NCI-H2081 treated with DMSO at 0.1 percent for 48 hours (cell line): Measurements from ENCODE around the gene ZNF614.
"Not testable (repeated sequence)": the region's sequence is repeated elsewhere in the genome, so short reads cannot be mapped to it uniquely, and the experiment has no call there.

ENCODE experiments used
- DNase-seq: peaks from one replicate; lab custom pipeline; 2025; lab: John Stamatoyannopoulos, UW

Gene ZNF614

DNA sequence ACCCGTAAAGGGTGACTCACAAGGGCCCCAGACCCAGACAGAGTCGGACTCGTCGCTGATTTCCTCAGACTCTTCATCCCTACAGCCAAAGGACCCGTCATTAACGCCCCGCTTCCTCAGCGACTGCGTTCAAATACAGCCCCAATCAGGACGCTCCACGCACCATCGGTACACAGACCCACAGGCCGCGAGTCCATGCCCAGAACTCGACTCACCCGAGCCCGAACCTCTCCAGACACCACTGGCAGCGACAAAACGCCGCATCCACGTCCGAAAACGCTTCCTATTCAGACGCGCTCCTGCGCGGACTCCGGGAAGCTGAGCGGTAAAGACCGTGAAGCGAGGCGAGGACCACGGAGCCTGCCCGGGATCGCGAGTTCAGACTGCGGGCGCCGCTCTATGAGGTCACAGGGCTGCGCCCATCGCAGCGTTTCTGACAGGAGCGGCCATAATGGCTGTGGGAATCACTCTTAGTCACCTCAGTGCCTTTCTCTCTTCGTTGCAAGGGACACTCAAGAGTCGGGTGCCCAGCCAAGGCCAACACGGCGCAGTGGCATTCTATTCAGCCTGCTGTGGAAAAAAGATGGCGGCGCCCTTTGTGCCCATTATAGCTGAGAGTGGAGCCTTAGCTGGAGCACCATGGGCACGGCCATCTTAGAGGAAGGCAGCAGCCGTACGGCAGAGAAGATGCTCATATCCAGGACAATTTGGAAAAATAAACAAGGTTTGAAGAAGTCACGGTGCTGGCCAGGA, at the start of gene ZNF614:
ZNF614 (minus strand) TSS at position 353 of the 753 bp plus-strand sequence. CDS start 2,634 bp downstream, outside the sequence.
- peak; percentile 23 for DNase-seq

DNA sequence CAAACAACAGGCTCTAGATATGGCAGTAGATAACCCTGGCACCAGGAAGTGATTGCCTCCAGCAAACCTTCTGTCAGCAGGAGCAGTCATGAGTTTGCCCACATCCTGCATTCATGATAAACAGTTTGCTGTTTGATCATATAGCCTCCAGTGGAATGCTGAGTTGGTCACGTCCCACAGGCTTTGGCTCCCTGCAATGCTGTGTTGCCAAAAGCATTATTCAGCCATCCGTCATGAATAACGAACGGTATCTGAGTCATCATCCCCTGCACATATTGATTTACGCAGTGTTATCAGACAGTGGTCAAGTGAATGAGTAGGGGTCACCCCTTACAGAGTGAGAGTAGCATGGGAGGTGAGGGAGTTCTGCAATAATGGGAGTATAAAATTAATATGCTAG, 42.3 kb upstream of the ZNF614 start:
- no peak for DNase-seq

DNA sequence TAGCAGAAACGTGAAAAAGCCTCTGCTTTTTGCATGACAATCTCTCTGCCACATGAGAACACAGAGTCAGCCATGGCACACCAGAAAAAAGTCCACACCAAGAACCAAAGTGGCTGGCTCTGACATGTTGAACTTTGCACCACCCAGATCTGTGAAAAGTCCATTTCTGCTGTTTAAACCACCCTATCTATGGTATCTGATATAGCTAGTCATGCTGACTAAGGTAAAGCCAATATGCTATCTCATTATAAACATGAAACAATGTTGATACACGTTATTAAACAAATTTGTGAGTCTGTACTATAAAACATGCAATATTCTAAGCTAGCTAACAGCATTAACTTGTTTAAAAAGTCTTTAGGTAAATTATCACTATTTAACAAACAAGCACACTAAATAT, 41.5 kb upstream of the ZNF614 start:
- no peak for DNase-seq

DNA sequence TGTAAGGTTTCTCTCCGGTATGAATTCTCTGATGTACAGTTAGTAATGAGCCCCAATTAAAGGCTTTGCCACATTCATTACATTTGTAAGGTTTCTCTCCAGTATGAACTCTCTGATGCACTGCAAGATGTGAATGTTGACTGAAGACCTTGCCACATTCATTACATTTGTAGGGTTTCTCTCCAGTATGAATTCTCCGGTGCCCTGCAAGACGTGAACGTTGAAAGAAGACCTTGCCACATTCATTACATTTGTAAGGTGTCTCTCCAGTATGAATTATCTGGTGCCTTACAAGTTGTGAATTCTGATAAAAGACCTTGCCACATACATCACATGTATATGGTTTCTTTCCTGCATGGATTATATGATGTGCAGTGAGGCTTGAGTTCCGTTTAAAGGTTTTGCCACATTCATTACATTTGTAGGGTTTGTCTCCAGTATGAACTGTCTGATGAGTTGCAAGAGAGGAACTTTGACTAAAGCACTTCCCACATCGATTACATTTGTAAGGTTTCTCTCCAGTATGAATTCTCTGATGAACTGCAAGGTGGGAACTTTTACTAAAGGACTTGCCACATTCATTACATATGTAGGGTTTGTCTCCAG, 38.2 kb upstream of the ZNF614 start:
- no peak for DNase-seq

DNA sequence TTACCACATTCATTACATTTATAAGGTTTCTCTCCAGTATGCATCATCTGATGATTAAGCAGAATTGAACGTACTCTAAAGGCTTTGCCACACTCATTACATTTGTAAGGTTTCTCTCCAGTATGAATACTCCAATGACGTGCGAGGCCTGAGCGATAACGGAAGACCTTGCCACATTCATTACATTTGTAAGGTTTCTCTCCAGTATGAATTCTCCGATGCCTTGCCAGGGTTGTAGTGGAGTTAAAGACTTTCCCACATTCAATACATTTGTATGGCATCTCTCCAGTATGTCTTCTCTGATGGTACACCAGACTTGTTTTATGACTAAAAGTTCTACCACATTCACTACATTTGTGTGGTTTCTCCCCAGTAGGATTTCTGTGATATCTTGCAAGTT, 37.2 kb upstream of the ZNF614 start:
- DNase-seq = no peak

DNA sequence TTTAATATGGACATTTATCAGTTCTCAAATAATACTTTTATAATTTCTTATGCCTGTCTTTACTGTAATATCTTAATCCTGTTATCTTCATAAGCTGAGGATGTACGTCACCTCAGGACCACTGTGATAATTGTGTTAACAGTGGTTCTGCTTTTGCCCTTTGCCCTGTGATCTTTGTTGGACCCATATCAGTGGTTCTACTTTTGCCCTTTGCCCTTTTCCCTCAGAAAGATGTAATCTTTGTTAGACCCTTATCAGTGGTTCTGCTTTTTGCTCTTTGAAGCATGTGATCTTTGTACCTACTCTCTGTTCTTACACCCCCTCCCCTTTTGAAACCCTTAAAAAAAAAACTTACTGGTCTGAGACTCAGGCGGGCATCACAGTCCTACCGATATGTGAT, 28.3 kb upstream of the ZNF614 start:
- DNase-seq = not testable (repeated sequence)

DNA sequence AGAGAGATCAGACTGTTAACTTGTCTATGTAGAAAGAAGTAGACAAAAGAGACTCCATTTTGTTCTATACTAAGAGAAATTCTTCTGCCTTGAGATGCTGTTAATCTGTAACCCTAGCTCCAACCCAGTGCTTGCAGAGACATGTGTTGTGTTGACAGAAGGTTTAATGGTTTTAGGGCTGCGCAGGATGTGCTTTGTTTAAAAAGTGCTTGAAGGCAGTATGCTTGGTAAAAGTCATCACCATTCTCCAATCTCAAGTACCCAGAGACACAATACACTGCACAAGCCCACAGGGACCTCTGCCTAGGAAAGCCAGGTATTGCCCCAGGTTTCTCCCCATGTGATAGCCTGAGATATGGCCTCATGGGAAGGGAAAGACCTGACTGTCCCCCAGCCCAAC, 23.6 kb upstream of the ZNF614 start:
- DNase-seq = not testable (repeated sequence)

DNA sequence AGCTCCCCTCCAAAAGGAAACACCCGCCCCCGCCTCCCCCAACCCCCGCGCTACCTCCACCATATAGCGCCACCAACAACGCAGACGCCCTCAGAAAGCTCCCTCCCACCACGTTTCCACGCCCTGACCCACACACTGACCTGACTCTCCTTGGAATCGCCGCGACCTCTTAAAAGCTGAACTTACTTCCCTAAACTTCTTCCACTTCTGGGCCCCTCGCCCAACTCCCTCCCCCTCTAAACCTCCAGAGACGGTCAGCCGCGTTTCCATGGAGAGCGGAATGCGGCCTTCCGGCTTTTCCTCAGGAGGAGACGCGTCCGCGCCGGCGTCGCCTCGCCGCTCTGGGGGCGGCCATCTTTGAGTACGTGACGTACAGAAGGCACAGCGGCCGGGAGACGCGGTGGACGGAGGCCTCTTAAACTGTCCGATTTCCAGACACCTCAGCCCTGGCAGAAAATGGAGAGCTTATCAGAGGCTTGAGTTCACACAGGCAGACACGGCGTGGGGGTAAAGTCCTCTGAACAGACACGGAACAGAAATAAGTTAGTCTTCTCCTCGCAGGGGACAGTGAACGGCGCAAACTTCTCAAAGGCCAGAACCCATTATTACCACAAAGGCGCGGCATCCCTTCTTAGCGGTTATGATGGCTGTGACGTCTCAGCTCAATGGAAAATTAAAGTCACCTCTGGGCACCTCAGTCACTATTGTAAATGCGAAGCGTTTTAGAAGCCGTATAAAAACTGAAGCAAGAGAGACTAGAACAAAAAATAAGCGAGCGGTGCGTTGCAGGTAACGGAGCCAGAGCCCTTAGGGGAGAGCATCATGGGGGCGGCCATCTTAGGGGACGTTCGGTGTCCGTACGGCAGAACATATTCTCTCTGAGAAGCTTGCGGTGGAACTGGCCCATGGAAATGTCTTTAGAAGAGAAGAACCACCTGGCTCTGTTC, 20.6 kb upstream of the ZNF614 start, which contains the start of gene ZNF432:
ZNF432 (minus strand) TSS at position 284 of the 947 bp plus-strand sequence. CDS start 1,970 bp downstream, outside the sequence.
- peak; percentile 14 for DNase-seq

DNA sequence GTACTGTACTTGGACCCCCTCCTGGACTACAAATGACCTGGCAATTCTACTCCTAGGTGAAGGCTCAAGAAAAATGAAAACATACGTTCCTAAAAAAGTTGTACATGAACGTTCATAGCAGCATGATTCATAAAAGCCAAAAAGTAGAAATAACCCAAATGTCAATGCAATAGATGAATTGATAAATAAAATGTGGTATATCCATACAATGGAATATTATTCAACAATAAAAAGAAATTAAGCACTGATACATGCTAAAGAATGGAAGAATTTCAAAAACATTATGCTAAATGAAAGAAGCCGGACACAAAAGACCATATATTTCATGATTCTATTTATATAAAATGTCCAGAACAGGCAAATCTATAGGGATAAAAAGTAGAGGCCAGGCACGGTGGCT, 11.0 kb upstream of the ZNF614 start:
- no peak for DNase-seq

DNA sequence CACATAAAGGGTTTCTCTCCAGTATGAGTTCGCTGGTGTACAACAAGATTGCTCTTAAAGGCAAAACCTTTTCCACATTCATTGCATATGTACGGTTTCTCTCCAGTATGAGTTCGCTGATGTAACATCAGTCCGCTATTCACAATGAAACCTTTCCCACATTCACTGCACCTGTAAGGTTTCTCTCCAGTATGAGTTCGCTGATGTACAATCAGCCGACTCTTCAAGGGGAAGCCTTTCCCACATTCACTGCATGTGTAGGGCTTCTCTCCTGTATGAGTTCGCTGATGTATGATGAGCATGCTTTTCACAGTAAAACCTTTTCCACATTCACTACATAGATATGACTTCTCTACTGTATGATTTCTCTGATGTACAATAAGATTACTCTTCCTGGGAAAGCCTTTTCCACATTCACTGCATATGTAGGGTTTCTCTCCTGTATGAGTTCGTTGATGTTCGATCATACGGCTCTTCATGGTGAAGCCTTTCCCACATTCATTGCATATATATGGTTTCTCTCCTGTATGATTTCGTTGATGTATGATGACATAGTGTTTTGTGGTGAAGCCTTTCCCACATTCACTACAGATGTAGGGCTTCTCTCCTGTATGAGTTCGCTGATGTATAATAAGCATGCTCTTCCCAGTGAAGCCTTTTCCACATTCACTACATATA, 6.0 kb upstream of the ZNF614 start:
- DNase-seq = no peak

DNA sequence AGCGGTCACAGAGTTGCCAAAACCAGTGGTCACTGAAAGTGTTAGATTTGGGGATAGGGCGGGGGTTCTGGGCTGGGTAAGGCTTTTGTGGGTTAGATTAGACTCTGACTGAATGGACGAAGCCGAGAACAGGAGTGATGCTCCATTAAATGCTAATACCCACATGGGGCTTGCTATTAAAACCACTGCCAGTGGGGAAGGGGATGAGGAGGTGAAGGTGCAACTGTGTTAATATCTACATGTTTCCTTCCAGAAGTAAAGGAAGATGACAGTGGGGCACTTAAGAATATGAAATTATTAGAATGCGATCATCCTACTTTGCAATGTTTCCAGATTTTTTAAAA, 573 bp upstream of the ZNF614 start:
- no peak for DNase-seq

DNA sequence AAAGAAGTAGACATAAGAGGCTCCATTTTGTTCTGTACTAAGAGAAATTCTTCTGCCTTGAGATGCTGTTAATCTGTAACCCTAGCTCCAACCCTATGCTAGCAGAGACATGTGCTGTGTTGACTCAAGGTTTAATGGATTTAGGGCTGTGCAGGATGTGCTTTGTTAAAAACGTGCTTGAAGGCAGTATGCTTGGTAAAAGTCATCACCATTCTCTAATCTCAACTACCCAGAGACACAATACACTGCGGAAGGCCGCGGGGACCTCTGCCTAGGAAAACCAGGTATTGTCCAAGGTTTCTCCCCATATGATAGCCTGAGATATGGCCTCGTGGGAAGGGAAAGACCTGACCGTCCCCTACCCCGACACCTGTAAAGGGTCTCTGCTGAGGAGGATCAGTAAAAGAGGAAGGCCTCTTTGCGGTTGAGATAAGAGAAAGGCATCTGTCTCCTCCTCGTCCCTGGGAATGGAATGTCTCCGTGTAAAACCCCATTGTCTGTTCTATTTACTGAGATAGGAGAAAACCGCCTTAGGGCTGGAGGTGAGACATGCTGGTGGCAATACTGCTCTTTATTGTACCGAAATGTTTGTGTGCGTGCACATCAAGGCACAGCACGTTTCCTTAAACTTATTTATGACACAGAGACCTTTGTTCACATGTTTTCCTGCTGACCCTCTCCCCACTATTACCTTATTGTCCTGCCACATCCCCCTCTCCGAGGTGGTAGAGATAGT, 1.8 kb downstream of the ZNF614 start:
- DNase-seq = not testable (repeated sequence)

DNA sequence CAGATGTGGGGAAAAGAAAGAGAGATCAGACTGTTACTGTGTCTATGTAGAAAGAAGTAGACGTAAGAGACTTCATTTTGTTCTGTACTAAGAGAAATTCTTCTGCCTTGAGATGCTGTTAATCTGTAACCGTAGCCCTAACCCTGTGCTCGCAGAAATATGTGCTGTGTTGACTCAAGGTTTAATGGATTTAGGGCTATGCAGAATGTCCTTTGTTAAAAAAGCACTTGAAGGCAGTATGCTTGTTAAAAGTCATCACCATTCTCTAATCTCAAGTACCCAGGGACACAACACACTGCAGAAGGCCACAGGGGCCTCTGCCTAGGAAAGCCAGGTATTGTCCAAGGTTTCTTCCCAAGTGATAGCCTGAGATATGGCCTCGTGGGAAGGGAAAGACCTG, 3.7 kb downstream of the ZNF614 start:
- DNase-seq = not testable (repeated sequence)

DNA sequence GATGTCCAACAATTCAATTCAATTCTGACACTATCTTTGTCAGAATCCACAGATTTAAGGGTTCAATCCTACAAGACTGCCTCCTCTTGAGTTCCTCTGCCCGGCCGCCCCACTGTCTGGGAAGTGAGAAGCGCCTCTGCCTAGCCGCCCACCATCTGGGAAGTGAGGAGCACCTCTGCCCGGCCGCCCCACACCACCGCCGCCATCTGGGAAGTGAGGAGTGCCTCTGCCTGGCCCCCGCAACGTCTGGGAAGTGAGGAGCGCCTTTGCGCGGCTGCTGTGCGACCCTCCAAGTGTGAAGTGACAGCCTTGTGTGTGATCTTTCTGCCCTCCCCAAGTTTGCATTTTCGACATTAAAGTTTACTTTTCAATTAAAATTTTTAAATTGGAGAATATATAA, 6.0 kb downstream of the ZNF614 start:
- no peak for DNase-seq

DNA sequence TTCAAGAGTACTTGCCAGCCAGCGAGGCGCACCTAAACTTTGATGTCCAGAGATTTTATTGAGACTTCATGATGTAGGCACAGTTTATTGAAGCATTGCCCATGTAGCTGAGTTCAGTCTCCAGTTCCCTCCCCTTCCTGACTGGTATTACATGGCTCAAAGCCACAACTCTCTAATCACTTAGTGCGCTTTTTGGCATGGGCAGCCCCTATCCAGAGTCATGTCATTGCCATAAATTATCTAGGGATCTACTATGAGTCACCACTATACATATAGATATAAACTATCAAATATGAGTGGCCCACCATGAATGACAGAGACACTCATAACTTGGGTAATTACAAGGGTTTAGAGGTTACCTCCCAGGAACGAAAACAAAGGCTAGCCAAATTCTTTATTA, 7.7 kb downstream of the ZNF614 start:
- DNase-seq = no peak

DNA sequence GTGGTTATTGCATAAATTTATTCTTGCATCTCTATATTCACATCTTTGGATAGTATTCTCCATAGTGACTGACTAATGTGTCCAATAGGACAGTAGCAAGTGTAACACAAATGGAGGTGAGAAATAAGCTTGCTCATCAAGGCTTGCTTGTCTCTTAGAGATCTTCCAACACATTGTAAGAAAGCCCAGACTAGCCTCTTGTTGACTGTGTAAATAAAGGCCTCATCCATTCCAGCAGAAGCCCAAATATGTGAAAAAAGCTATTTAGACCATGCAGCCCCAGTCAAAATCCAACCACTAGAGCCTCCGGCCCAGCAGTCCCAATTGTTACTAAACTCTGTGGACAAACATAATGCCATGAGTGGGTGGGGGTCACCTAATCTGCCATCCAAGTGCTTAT, 17.5 kb downstream of the ZNF614 start:
- DNase-seq = no peak

DNA sequence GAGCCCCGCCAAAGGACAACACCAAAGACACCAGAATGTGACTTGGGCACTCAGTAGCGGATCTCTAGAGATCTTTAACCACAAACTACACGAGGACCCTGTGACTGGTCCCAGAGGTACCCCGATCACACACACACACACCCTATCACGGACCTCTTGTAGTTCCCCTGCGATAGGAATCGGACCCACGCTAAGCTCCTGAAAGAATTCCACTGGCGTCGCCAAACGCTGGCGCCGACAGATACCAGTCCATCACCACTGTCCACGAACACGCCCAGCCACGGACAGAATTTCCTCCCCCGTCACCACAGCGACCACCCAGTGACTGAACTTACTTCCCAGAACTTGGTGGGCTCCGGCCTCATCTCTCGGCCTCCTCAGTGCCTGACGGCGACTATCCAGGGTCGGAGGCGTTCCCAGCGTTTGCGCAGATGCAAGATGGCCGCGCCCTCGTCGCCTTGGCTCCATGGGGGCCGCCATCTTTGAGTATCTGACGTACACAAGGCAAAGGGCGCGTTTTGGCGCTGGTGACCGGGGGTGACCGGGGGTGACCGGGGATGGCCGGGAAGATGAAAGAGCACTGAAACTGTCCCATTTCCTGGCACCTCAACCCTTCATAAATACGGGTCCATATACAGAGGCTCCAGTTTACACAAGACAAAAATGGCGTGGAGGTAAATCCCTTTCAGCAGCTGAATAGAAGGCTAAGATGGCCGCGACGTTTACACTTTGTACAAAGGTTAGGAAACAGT, 20.2 kb downstream of the ZNF614 start, which contains the start of gene ZNF615:
ZNF615 (minus strand) TSS at position 406 of the 752 bp plus-strand sequence. CDS start 4,500 bp downstream, outside the sequence.
- DNase-seq = peak; percentile 23

DNA sequence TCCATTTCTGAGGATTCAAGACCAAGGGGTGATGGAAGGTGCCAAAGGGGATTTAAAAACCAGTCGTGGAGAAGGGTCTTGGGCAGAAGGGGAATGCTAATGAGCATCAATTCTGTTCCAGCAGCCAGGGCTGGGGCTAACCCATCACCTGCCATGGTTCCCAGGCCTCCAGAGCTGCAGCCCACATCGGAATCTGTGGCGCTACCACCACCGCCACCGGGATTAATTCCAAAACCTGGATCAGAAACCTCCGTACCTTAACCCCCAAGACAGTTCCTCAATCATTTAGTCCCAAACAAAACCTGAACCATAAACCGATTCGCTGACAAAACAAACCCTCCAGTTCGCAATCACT, 20.8 kb downstream of the ZNF614 start:
- no peak for DNase-seq

DNA sequence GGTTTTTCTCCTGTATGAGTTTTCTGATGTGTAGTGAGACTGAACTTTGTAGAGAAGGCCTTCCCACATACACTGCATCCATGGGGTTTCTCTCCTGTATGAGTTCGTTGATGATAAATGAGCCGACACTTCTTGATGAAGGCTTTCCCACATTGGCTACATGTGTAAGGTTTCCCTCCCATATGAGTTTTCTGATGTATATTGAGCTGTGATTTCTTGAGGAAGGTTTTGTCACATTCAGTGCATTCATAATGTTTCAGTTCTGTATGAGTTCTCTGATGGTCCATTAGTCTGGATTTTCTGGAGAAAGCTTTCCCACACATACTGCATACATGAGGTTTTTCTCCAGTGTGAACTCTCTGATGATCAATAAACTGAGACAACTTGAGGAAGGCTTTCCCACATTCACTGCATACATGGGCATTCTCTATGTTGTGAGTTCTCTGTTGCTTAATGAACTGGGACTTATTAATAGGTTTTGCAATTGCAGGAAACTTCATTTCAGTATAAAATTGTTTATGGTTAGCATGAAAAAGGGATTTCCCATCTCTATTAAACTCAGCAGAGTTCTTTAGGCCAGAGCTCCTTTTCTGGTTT, 34.0 kb downstream of the ZNF614 start:
- no peak for DNase-seq

DNA sequence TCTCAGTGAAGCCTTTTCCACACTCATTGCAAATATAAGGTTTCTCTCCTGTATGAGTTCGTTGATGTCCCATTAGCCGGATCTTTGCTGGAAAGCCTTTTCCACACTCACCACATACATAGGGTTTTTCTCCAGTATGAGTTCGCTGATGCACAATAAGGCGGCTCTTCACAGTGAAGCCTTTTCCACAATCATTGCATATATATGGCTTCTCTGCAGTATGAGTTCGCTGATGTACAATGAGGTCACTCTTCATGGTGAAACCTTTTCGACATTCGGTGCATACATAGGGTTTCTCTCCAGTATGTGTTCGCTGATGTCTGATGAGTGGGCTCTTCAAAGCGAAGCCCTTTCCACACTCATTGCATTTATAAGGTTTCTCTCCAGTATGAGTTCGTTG, 34.8 kb downstream of the ZNF614 start:
- DNase-seq = no peak
